H1 (cell line): ENCODE data around the gene ABL2. TPM values are rescaled to one million over a fixed set of nuclear protein-coding genes. Genes with fewer than 3 reads are reported as not detected.

Experiments used
- CTCF ChIA-PET: fragments of 300-600 bp; sonication (Branson Sonifier 250); formaldehyde crosslinking; loops from one replicate; lab custom pipeline; 2021; ENCODE audit not compliant: partially characterized antibody; lab: Charles Lee
- POLR2A ChIA-PET: fragments of 300-600 bp; sonication (Branson Sonifier 250); formaldehyde crosslinking; loops from one replicate; lab custom pipeline; 2021; ENCODE audit warnings: inconsistent platforms; ENCODE audit not compliant: partially characterized antibody; lab: Charles Lee
- DNase-seq, 2 experiments: peaks; one replicate each; pipeline versions ENCODE4 v3.0.0 to v3.0.0-alpha.2; 2010 to 2022; ENCODE audit warnings: low spot score in 2 of 2, low read depth in 1 of 2, mixed read lengths in 1 of 2
- FAIRE-seq: peaks from 2 replicates; lab custom pipeline; 2011; peaks lifted over from hg19 to GRCh38; lab: Jason Lieb, UNC
- H2AFZ ChIP-seq: 2 replicates; pipeline ENCODE4 v1.8.1; 2012; ENCODE audit warnings: low read length, inconsistent platforms
- H2AK5ac ChIP-seq: 2 replicates; pipeline ENCODE4 v1.6.1; 2013; ENCODE audit warnings: low read depth, low read length
- H2BK120ac ChIP-seq: replicated peaks from 2 replicates; pipeline ENCODE3; 2013; ENCODE audit warnings: low read depth, low read length, inconsistent platforms
- H2BK12ac ChIP-seq: 2 replicates; pipeline ENCODE4 v1.6.1; 2013; ENCODE audit warnings: low read depth, low read length
- H2BK15ac ChIP-seq: 2 replicates; pipeline ENCODE4 v1.6.1; 2013; ENCODE audit warnings: low read length
- H2BK20ac ChIP-seq: 2 replicates; pipeline ENCODE4 v1.6.1; 2013; ENCODE audit warnings: low read length
- H2BK5ac ChIP-seq: 2 replicates; pipeline ENCODE4 v1.6.1; 2013; ENCODE audit warnings: low read depth, low read length
- H3K14ac ChIP-seq: 2 replicates; pipeline ENCODE4 v1.6.1; 2013; ENCODE audit warnings: inconsistent platforms; ENCODE audit not compliant: insufficient read length
- H3K18ac ChIP-seq: 2 replicates; pipeline ENCODE4 v1.6.1; 2013; ENCODE audit warnings: low read length; ENCODE audit errors: extremely low read depth
- H3K23ac ChIP-seq: 2 replicates; pipeline ENCODE4 v1.6.1; 2013; ENCODE audit warnings: inconsistent platforms; ENCODE audit not compliant: insufficient read length
- H3K23me2 ChIP-seq: 2 replicates; pipeline ENCODE4 v1.6.1; 2013; ENCODE audit warnings: low read depth, low read length
- H3K27ac ChIP-seq: 2 replicates; pipeline ENCODE4 v1.6.1; 2011; ENCODE audit warnings: low read depth, low read length, inconsistent platforms
- H3K27me3 ChIP-seq, 4 experiments: replicated peaks in 1 of 4; 1 replicate in 1 of 4; 2 replicates in 3 of 4; pipeline versions ENCODE4 v1.6.1 to v1.8.1; 2011 to 2013; ENCODE audit warnings: low read length in 3 of 4, mild to moderate bottlenecking in 3 of 4, inconsistent platforms in 2 of 4, mixed read lengths in 2 of 4, moderate library complexity in 1 of 4; ENCODE audit not compliant: control insufficient read depth in 3 of 4, insufficient read depth in 3 of 4; ENCODE audit errors: extremely low read depth in 1 of 4
- H3K36me3 ChIP-seq, 4 experiments: 2 replicates each; pipeline versions ENCODE4 v1.6.1 to v1.8.1; 2011 to 2013; ENCODE audit warnings: mild to moderate bottlenecking in 4 of 4, low read length in 3 of 4, moderate library complexity in 2 of 4, control low read depth in 1 of 4, inconsistent platforms in 1 of 4; ENCODE audit not compliant: insufficient read depth in 4 of 4, control insufficient read depth in 2 of 4
- H3K4ac ChIP-seq: replicated peaks from 2 replicates; pipeline ENCODE3; 2013; ENCODE audit warnings: low read length, low read depth, mixed read lengths, inconsistent platforms; ENCODE audit not compliant: insufficient read length
- H3K4me1 ChIP-seq, 4 experiments: replicated peaks in 1 of 4; 1 replicate in 1 of 4; 2 replicates in 3 of 4; pipeline versions ENCODE4 v1.6.1 to v1.8.1; 2011 to 2013; ENCODE audit warnings: low read length in 3 of 4, inconsistent platforms in 2 of 4, mixed read lengths in 1 of 4; ENCODE audit not compliant: insufficient read depth in 4 of 4, control insufficient read depth in 3 of 4
- H3K4me2 ChIP-seq, 2 experiments: 2 replicates each; pipeline versions ENCODE4 v1.6.1 to v1.8.1; 2011 to 2013; ENCODE audit warnings: low read depth in 2 of 2, low read length in 2 of 2, control low read depth in 1 of 2, inconsistent platforms in 1 of 2, mild to moderate bottlenecking in 1 of 2; ENCODE audit not compliant: insufficient read depth in 1 of 2
- H3K4me3 ChIP-seq, 4 experiments: fragments of 200-600, 300-600 bp in 1 of 4; sonication (generic), shearing (Covaris generic), sonication (Bioruptor Twin) in 1 of 4; 2 replicates each; pipeline versions ENCODE4 v1.5.1 to v1.8.1; 2011 to 2016; ENCODE audit warnings: low read length in 4 of 4, low read depth in 3 of 4, control low read depth in 2 of 4, inconsistent platforms in 2 of 4, mild to moderate bottlenecking in 2 of 4, mixed read lengths in 1 of 4, moderate library complexity in 1 of 4; ENCODE audit not compliant: insufficient read depth in 2 of 4; ENCODE audit errors: extremely low read depth in 1 of 4
- H3K56ac ChIP-seq: replicated peaks from 2 replicates; pipeline ENCODE3; 2013; ENCODE audit warnings: low read depth, mild to moderate bottlenecking, mixed read lengths, low read length, inconsistent platforms; ENCODE audit not compliant: insufficient read length
- H3K79me1 ChIP-seq: 2 replicates; pipeline ENCODE4 v1.6.1; 2013; ENCODE audit warnings: low read depth, low read length, control low read depth
- H3K79me2 ChIP-seq, 2 experiments: 2 replicates each; pipeline versions ENCODE4 v1.6.1 to v1.8.1; 2012 to 2013; ENCODE audit warnings: low read length in 2 of 2, mild to moderate bottlenecking in 2 of 2, inconsistent platforms in 1 of 2; ENCODE audit not compliant: insufficient read depth in 2 of 2, control insufficient read depth in 1 of 2
- H3K9ac ChIP-seq, 4 experiments: replicated peaks in 1 of 4; 1 replicate in 1 of 4; 2 replicates in 3 of 4; pipeline versions ENCODE4 v1.6.1 to v1.8.1; 2011 to 2013; ENCODE audit warnings: low read depth in 3 of 4, low read length in 3 of 4, control low read depth in 2 of 4, mild to moderate bottlenecking in 2 of 4, moderate library complexity in 2 of 4, inconsistent platforms in 1 of 4; ENCODE audit errors: extremely low read depth in 1 of 4
- H3K9me3 ChIP-seq, 2 experiments: 2 replicates each; pipeline versions ENCODE4 v1.6.1 to v1.8.1; 2012 to 2013; ENCODE audit warnings: mild to moderate bottlenecking in 2 of 2, moderate library complexity in 2 of 2, control low read depth in 1 of 2, inconsistent platforms in 1 of 2, low read depth in 1 of 2, low read length in 1 of 2, mixed read lengths in 1 of 2; ENCODE audit not compliant: insufficient read depth in 2 of 2
- H4K20me1 ChIP-seq, 2 experiments: replicated peaks in 1 of 2; 2 replicates each; pipeline versions ENCODE3 to v1.8.1; 2011 to 2013; ENCODE audit warnings: inconsistent platforms in 2 of 2, low read length in 2 of 2, mild to moderate bottlenecking in 1 of 2; ENCODE audit not compliant: insufficient read depth in 2 of 2, control insufficient read depth in 1 of 2
- H4K5ac ChIP-seq: 2 replicates; pipeline ENCODE4 v1.6.1; 2013; ENCODE audit warnings: low read length, low read depth, mixed read lengths, inconsistent platforms; ENCODE audit not compliant: insufficient read length
- H4K8ac ChIP-seq: 2 replicates; pipeline ENCODE4 v1.8.0; 2013; ENCODE audit warnings: mild to moderate bottlenecking, moderate library complexity, low read length, inconsistent platforms; ENCODE audit not compliant: insufficient read depth; ENCODE audit errors: extremely low read depth
- H4K91ac ChIP-seq: replicated peaks from 2 replicates; pipeline ENCODE3; 2013; ENCODE audit warnings: low read length, mixed read lengths, inconsistent platforms; ENCODE audit not compliant: insufficient read length
- ATF3 ChIP-seq: IDR thresholded peaks from 2 replicates; pipeline ENCODE4 v1.6.1; 2011; ENCODE audit warnings: low read depth, mild to moderate bottlenecking, low read length; ENCODE audit not compliant: insufficient read depth
- GTF2F1 ChIP-seq: IDR thresholded peaks from 2 replicates; pipeline ENCODE4 v1.6.1; 2012; ENCODE audit warnings: low read depth, low read length, improper control_type of control experiment, borderline replicate concordance
- POLR2AphosphoS5 ChIP-seq: IDR thresholded peaks from 2 replicates; pipeline ENCODE4 v1.6.1; 2011; ENCODE audit warnings: low read depth, low read length
- polyA plus RNA-seq, 7 experiments: library from polyadenylated mRNA; depleted of rRNA in 3 of 7; stranded (reverse) in 5 of 7; unstranded in 2 of 7; fragments of >200 nt in 5 of 7; fragments of 200-250 nt in 2 of 7; gene quantifications; 1 replicate in 5 of 7; 2 replicates in 1 of 7; 4 replicates in 1 of 7; pipeline versions ENCODE4 v1.2.1 to v1.2.3, GENCODE V29; 2011 to 2013; ENCODE audit warnings: missing spikeins in 2 of 7, mixed read lengths in 2 of 7
- total RNA-seq: library from RNA; stranded (reverse); fragmentation: NEBNext Ultra II Directional; extraction: Animal tissue kit (Norgen Biotek cat#: 25700); gene quantifications from 2 replicates; pipeline ENCODE4 v1.2.1, GENCODE V29; 2021

The ABL2 gene
- total and polyA plus RNA-seq, 2 of the 8 experiments (the other 6 are each of a cell fraction or from before 2014, with no cell fraction given): 4.5 to 19.1 TPM

- Histone ChIP-seq H3K79me2 (peaks cover 0 to 30% of the 10 kb centered on the region in 2 experiments; a peak in 2 of 4 replicates), H2BK5ac (no peak overlapping the region), H2BK12ac (no peak overlapping the region), H3K4me1 (no peaks in the 10 kb centered on the region), H4K8ac (no peak overlapping the region), H3K4me3 (no peak overlapping the region), H3K23me2 (no peaks in the 10 kb centered on the region), H3K56ac (no peak overlapping the region), H2AK5ac (no peak overlapping the region), H4K20me1 (no peaks in the 10 kb centered on the region), H3K27ac (no peak overlapping the region), H2BK15ac (no peak overlapping the region), H3K9ac (no peak overlapping the region), H3K23ac (no peak overlapping the region), H3K14ac (no peak overlapping the region), H4K5ac (no peak overlapping the region), H2BK120ac (no peak overlapping the region), H3K9me3 (no peaks in the 10 kb centered on the region), H3K79me1 (peaks cover 2% of the 10 kb centered on the region; the same call in 1 of the 2 replicates), H4K91ac (no peak overlapping the region), H2BK20ac (no peak overlapping the region), H3K4ac (no peak overlapping the region), H2AFZ (no peak overlapping the region), H3K4me2 (no peak overlapping the region), H3K27me3 (no peaks in the 10 kb centered on the region), H3K18ac (no peak overlapping the region), H3K36me3 (no peaks in the 10 kb centered on the region)
- CTCF ChIA-PET: no interaction called here
- DNase-seq: no peak
- POLR2A ChIA-PET: no interaction called here
- FAIRE-seq: no peak
- no peak for TF ChIP-seq GTF2F1
- TF ChIP-seq ATF3: no peak
- no peak for TF ChIP-seq POLR2AphosphoS5
Observed at GRCh38 chr1:179187043-179187442, 42.4 kb downstream of the ABL2 start.
